SJCRH30 (cell line): ENCODE data around the gene ST8SIA4. TPM values are rescaled to one million over a fixed set of nuclear protein-coding genes. Genes with fewer than 3 reads are reported as not detected.

Experiments used
- DNase-seq, 2 experiments: peaks; one replicate each; pipeline ENCODE4 v3.0.0-alpha.2; 2015 to 2020
- H3K27ac ChIP-seq: fragments of 250-450 bp; sonication (Bioruptor Pico); 2 replicates; pipeline ENCODE4 v1.5.1; 2020; ENCODE audit warnings: mild to moderate bottlenecking, moderate library complexity
- H3K27me3 ChIP-seq: fragments of 250-450 bp; sonication (Bioruptor Pico); 2 replicates; pipeline ENCODE4 v1.5.1; 2020; ENCODE audit warnings: mild to moderate bottlenecking, moderate library complexity
- H3K36me3 ChIP-seq: fragments of 250-450 bp; sonication (Bioruptor Pico); 2 replicates; pipeline ENCODE4 v1.5.1; 2020; ENCODE audit warnings: mild to moderate bottlenecking, moderate library complexity
- H3K4me1 ChIP-seq: fragments of 250-450 bp; sonication (Bioruptor Pico); 2 replicates; pipeline ENCODE4 v1.5.1; 2020; ENCODE audit warnings: mild to moderate bottlenecking, moderate library complexity
- H3K4me3 ChIP-seq: fragments of 250-450 bp; sonication (Bioruptor Pico); 2 replicates; pipeline ENCODE4 v1.5.1; 2020; ENCODE audit warnings: mild to moderate bottlenecking, moderate library complexity
- H3K9me3 ChIP-seq: fragments of 250-450 bp; sonication (Bioruptor Pico); replicated peaks from 2 replicates; pipeline ENCODE4 v1.5.1; 2020; ENCODE audit warnings: mild to moderate bottlenecking, moderate library complexity
- total RNA-seq: library from RNA; depleted of rRNA; stranded (reverse); fragments of >200 nt; shearing (Covaris generic); gene quantifications from 2 replicates; pipeline ENCODE4 v1.2.3, GENCODE V29; 2014

Gene ST8SIA4
- total RNA-seq, 1 experiment from 2014 or later, result 0.73 TPM

- H3K27me3 ChIP-seq, result no peaks in the 10 kb centered on the region
- H3K4me1 ChIP-seq, result no peaks in the 10 kb centered on the region
- no peak overlapping the region for H3K27ac ChIP-seq
- DNase-seq, result no peak
- H3K9me3 ChIP-seq, result no peaks in the 10 kb centered on the region
- no peak overlapping the region for H3K4me3 ChIP-seq
- H3K36me3 ChIP-seq, result no peaks in the 10 kb centered on the region
Observed at GRCh38 chr5:100854591-100854990, 48.5 kb downstream of the ST8SIA4 start.

- Histone ChIP-seq H3K4me3 (no peak overlapping the region), H3K36me3 (no peaks in the 10 kb centered on the region), H3K4me1 (no peaks in the 10 kb centered on the region), H3K27me3 (no peaks in the 10 kb centered on the region), H3K27ac (no peak overlapping the region), H3K9me3 (no peaks in the 10 kb centered on the region)
- no peak for DNase-seq
Observed at GRCh38 chr5:100853582-100853981, 49.5 kb downstream of the ST8SIA4 start.

GRCh38 chr5:100852988-100853449, 50.1 kb downstream of the ST8SIA4 start:
- H3K4me3 ChIP-seq, result no peak overlapping the region
- no peaks in the 10 kb centered on the region for H3K4me1 ChIP-seq
- no peaks in the 10 kb centered on the region for H3K9me3 ChIP-seq
- no peaks in the 10 kb centered on the region for H3K36me3 ChIP-seq
- DNase-seq, result no peak
- H3K27me3 ChIP-seq, result no peaks in the 10 kb centered on the region
- H3K27ac ChIP-seq, result no peak overlapping the region

GRCh38 chr5:100852051-100852450, 51.0 kb downstream of the ST8SIA4 start:
- no peaks in the 10 kb centered on the region for H3K36me3 ChIP-seq
- no peaks in the 10 kb centered on the region for H3K27me3 ChIP-seq
- H3K4me1 ChIP-seq, result no peaks in the 10 kb centered on the region
- no peaks in the 10 kb centered on the region for H3K9me3 ChIP-seq
- no peak for DNase-seq
- no peak overlapping the region for H3K27ac ChIP-seq
- no peak overlapping the region for H3K4me3 ChIP-seq

GRCh38 chr5:100846772-100847171, 56.3 kb downstream of the ST8SIA4 start:
- no peak overlapping the region for H3K27ac ChIP-seq
- H3K36me3 ChIP-seq, result no peaks in the 10 kb centered on the region
- H3K9me3 ChIP-seq, result no peaks in the 10 kb centered on the region

GRCh38 chr5:100842080-100842479, 61.0 kb downstream of the ST8SIA4 start:
- H3K4me1 ChIP-seq, result no peaks in the 10 kb centered on the region
- H3K27ac ChIP-seq, result no peak overlapping the region
- H3K36me3 ChIP-seq, result no peaks in the 10 kb centered on the region
- no peak for DNase-seq
- H3K9me3 ChIP-seq, result no peaks in the 10 kb centered on the region
- H3K4me3 ChIP-seq, result no peak overlapping the region
- H3K27me3 ChIP-seq, result no peaks in the 10 kb centered on the region

More at GRCh38 chr5:100846772-100847171, 56.3 kb downstream of the ST8SIA4 start:
- Histone ChIP-seq H3K4me3 (no peak overlapping the region), H3K4me1 (no peaks in the 10 kb centered on the region), H3K27me3 (no peaks in the 10 kb centered on the region)
- no peak for DNase-seq

GRCh38 chr5:100841358-100842076, 61.6 kb downstream of the ST8SIA4 start:
- DNase-seq, result no peak
- no peaks in the 10 kb centered on the region for H3K36me3 ChIP-seq
- H3K9me3 ChIP-seq, result no peaks in the 10 kb centered on the region
- no peaks in the 10 kb centered on the region for H3K27me3 ChIP-seq
- H3K4me1 ChIP-seq, result no peaks in the 10 kb centered on the region
- no peak overlapping the region for H3K4me3 ChIP-seq
- H3K27ac ChIP-seq, result no peak overlapping the region

GRCh38 chr5:100840789-100841188, 62.3 kb downstream of the ST8SIA4 start:
- H3K27ac ChIP-seq, result no peak overlapping the region
- no peaks in the 10 kb centered on the region for H3K36me3 ChIP-seq
- H3K9me3 ChIP-seq, result no peaks in the 10 kb centered on the region

GRCh38 chr5:100840370-100840769, 62.7 kb downstream of the ST8SIA4 start:
- H3K4me1 ChIP-seq, result no peaks in the 10 kb centered on the region
- no peak overlapping the region for H3K4me3 ChIP-seq
- DNase-seq, result no peak
- H3K27ac ChIP-seq, result no peak overlapping the region
- no peaks in the 10 kb centered on the region for H3K27me3 ChIP-seq
- H3K36me3 ChIP-seq, result no peaks in the 10 kb centered on the region
- H3K9me3 ChIP-seq, result no peaks in the 10 kb centered on the region

More at GRCh38 chr5:100840789-100841188, 62.3 kb downstream of the ST8SIA4 start:
- Histone ChIP-seq H3K4me3 (no peak overlapping the region), H3K4me1 (no peaks in the 10 kb centered on the region), H3K27me3 (no peaks in the 10 kb centered on the region)
- DNase-seq, result no peak

GRCh38 chr5:100838048-100838473, 65.0 kb downstream of the ST8SIA4 start:
- Histone ChIP-seq H3K27ac (no peak overlapping the region), H3K27me3 (no peaks in the 10 kb centered on the region), H3K9me3 (no peaks in the 10 kb centered on the region), H3K4me3 (no peak overlapping the region), H3K4me1 (no peaks in the 10 kb centered on the region), H3K36me3 (no peaks in the 10 kb centered on the region)
- no peak for DNase-seq

- Histone ChIP-seq H3K27me3 (no peaks in the 10 kb centered on the region), H3K4me1 (no peaks in the 10 kb centered on the region), H3K27ac (no peak overlapping the region), H3K36me3 (no peaks in the 10 kb centered on the region), H3K9me3 (no peaks in the 10 kb centered on the region), H3K4me3 (no peak overlapping the region)
- DNase-seq, result no peak
Observed at GRCh38 chr5:100834519-100834918, 68.6 kb downstream of the ST8SIA4 start.

GRCh38 chr5:100832252-100833230, 70.5 kb downstream of the ST8SIA4 start:
- H3K27me3 ChIP-seq, result no peaks in the 10 kb centered on the region
- peaks cover 8% of the 10 kb centered on the region for H3K4me1 ChIP-seq
- no peaks in the 10 kb centered on the region for H3K9me3 ChIP-seq
- H3K36me3 ChIP-seq, result no peaks in the 10 kb centered on the region
- no peak overlapping the region for H3K4me3 ChIP-seq
- no peak for DNase-seq
- no peak overlapping the region for H3K27ac ChIP-seq

- Histone ChIP-seq H3K27ac (no peak overlapping the region), H3K4me1 (peaks cover 16% of the 10 kb centered on the region), H3K27me3 (no peaks in the 10 kb centered on the region), H3K36me3 (no peaks in the 10 kb centered on the region), H3K9me3 (no peaks in the 10 kb centered on the region), H3K4me3 (no peak overlapping the region)
- DNase-seq, result no peak
Observed at GRCh38 chr5:100828898-100829356, 74.2 kb downstream of the ST8SIA4 start.

- H3K27me3 ChIP-seq, result no peaks in the 10 kb centered on the region
- H3K27ac ChIP-seq, result peak overlapping the region; percentile 46
- H3K9me3 ChIP-seq, result no peaks in the 10 kb centered on the region
- no peak overlapping the region for H3K4me3 ChIP-seq
- peaks cover 16% of the 10 kb centered on the region for H3K4me1 ChIP-seq
- no peak for DNase-seq
- no peaks in the 10 kb centered on the region for H3K36me3 ChIP-seq
Observed at GRCh38 chr5:100828071-100828897, 74.8 kb downstream of the ST8SIA4 start.
